ENCODE data around the gene GIGYF2. TPM values are rescaled to one million over a fixed set of nuclear protein-coding genes. Genes with fewer than 3 reads are reported as not detected.

GIGYF2 gene
- total and polyA plus RNA-seq, 2 of the 4 experiments (the other 2 are of a cell fraction), result 14.7 to 66.0 TPM

GRCh38 chr2:232798187-232798586 lies 101.1 kb downstream of the GIGYF2 start:
- no TSS peak for BruUV-seq (replicated peaks)
- Histone ChIP-seq H3K4me2 (ENCODE audit: low read depth, low read length) (no peak overlapping the region), H3K4me1 (ENCODE audit: control insufficient read depth, insufficient read depth, low read length) (no peaks in the 10 kb centered on the region), H3K23ac (ENCODE audit: low read depth, low read length) (no peak overlapping the region), H3K9me1 (ENCODE audit: insufficient read depth, low read length) (no peaks in the 10 kb centered on the region), H3K36me3 (ENCODE audit: control insufficient read depth, insufficient read depth, low read length) (peaks cover 13% of the 10 kb centered on the region), H4K20me1 (ENCODE audit: insufficient read depth, low read length) (no peaks in the 10 kb centered on the region), H2BK5ac (ENCODE audit: low read depth, low read length, poor library complexity, severe bottlenecking) (no peak overlapping the region), H3K27ac (ENCODE audit: insufficient read depth, low read length) (no peak overlapping the region), H3K4me3 (ENCODE audit: insufficient read depth, low read depth, low read length) (no peak overlapping the region), H4K5ac (ENCODE audit: low read depth, low read length) (no peak overlapping the region), H2AFZ (replicated peaks; ENCODE audit: low read length, poor library complexity) (no peak overlapping the region), H3K14ac (replicated peaks; ENCODE audit: low read depth, low read length) (no peak overlapping the region), H3K4ac (ENCODE audit: low read depth, low read length) (no peak overlapping the region), H3K56ac (ENCODE audit: extremely low read depth, insufficient read depth, low read length) (no peak overlapping the region), H2BK15ac (ENCODE audit: low read depth, low read length) (no peak overlapping the region), H2AK5ac (ENCODE audit: low read depth, low read length) (no peak overlapping the region), H4K8ac (ENCODE audit: low read depth in 2 of 2, low read length in 2 of 2) (no peak overlapping the region), H2BK120ac (ENCODE audit: low read depth, low read length) (no peak overlapping the region), H2AK9ac (replicated peaks; ENCODE audit: low read depth, low read length, poor library complexity) (no peak overlapping the region), H4K91ac (ENCODE audit: insufficient read depth, low read depth, low read length) (no peak overlapping the region), H3K18ac (ENCODE audit: low read depth, low read length) (no peak overlapping the region), H3K27me3 (ENCODE audit: control insufficient read depth, insufficient read depth, low read length) (no peaks in the 10 kb centered on the region), H3K79me1 (ENCODE audit: low read depth in 1 of 2, low read length in 2 of 2) (0 out of 4 replicates have a peak, but pooled peaks cover 3% of the 10 kb centered on the region in 2 experiments), H2BK20ac (ENCODE audit: low read depth, low read length) (no peak overlapping the region), H3K9ac (ENCODE audit: low read depth, low read length) (no peak overlapping the region), H3K9me3 (ENCODE audit: control insufficient read depth, insufficient read depth, low read length) (no peaks in the 10 kb centered on the region)
- in situ Hi-C loops (cut with MboI; ENCODE audit: low sequenced_read_pairs), result no loop called here
- ATAC-seq (ENCODE audit: low read depth), result peak; percentile 44
- ChIA-PET CTCF (interaction anchor here (0.6 kb wide), 1 partner anchor 869 kb away, joined by 4 read pairs; no protein-coding TSS in a partner anchor), POLR2A (ENCODE audit: unreplicated experiment) (interaction anchor here (0.6 kb wide), 1 partner anchor 10 kb away, joined by 3 read pairs; no protein-coding TSS in a partner anchor)
- intact Hi-C loops (cut with micrococcal nuclease), result no loop called here
- TF ChIP-seq BHLHE40 (IDR thresholded peaks at IDR 0.05; ENCODE audit: low read depth, low read length) (no peak), CTCF (conservative IDR thresholded peaks at IDR 0.05; ENCODE audit: low read depth, low read length) (no peak), NFE2L2 (IDR thresholded peaks at IDR 0.05; ENCODE audit: low read depth, low read length) (no peak), USF2 (IDR thresholded peaks at IDR 0.05; ENCODE audit: low read depth, low read length) (no peak), MXI1 (IDR thresholded peaks at IDR 0.05; ENCODE audit: borderline replicate concordance, low read depth, low read length) (no peak), MAFK (IDR thresholded peaks at IDR 0.05; ENCODE audit: low read depth, low read length) (no peak), MAZ (IDR thresholded peaks at IDR 0.05; ENCODE audit: borderline replicate concordance, low read depth, low read length) (no peak), ELK1 (IDR thresholded peaks at IDR 0.05; ENCODE audit: borderline replicate concordance, low read depth, low read length) (no peak), POLR2A (IDR thresholded peaks at IDR 0.05; ENCODE audit: low read depth, low read length) (no peak), RCOR1 (IDR thresholded peaks at IDR 0.05; ENCODE audit: insufficient replicate concordance, low read length) (no peak), CHD1 (IDR thresholded peaks at IDR 0.05; ENCODE audit: low read depth, low read length) (no peak), SMC3 (IDR thresholded peaks at IDR 0.05; ENCODE audit: low read depth, low read length) (no peak), CEBPB (IDR thresholded peaks at IDR 0.05; ENCODE audit: low read depth, low read length) (no peak)
- dilution Hi-C loops (cut with HindIII; ENCODE audit: low sequenced_read_pairs, unreplicated experiment), result no loop called here
- DNase-seq, result no peak

All from IMR-90 (cell line).